ENCODE results near the gene PHACTR3. TPM values are rescaled to one million over a fixed set of nuclear protein-coding genes. Genes with fewer than 3 reads are reported as not detected.

Gene PHACTR3
- polyA plus RNA-seq, 1 experiment = not detected

DNA sequence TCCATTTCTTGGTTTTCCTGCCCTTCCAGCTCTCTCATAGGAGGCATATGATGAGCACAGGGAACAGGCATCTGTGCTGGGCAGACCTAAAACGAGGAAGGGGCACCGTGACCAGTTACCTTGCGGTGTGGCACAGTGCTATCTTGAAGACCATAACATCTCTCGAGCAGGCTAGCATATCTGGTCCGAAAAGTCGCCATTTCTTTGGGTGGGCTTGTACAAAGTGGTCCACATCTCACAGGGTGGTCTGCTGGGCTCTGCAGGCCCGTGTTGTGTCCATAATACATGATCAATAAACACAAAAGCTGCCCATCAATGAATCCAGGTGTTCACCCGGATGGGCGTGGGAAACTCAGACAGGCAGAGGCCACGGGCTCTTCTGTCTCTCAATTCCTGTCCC, 115.7 kb downstream of the PHACTR3 start:
- Histone ChIP-seq H3K9me3 (ENCODE audit: control insufficient read depth, insufficient read depth, low read length) (peaks cover 39% of the 10 kb centered on the region), H3K27me3 (ENCODE audit: control insufficient read depth, insufficient read depth, low read length) (no peaks in the 10 kb centered on the region), H3K27ac (ENCODE audit: low read depth, low read length) (no peak overlapping the region), H3K4me3 (ENCODE audit: low read depth, low read length) (no peak overlapping the region)
- TF ChIP-seq, protein P1, sequence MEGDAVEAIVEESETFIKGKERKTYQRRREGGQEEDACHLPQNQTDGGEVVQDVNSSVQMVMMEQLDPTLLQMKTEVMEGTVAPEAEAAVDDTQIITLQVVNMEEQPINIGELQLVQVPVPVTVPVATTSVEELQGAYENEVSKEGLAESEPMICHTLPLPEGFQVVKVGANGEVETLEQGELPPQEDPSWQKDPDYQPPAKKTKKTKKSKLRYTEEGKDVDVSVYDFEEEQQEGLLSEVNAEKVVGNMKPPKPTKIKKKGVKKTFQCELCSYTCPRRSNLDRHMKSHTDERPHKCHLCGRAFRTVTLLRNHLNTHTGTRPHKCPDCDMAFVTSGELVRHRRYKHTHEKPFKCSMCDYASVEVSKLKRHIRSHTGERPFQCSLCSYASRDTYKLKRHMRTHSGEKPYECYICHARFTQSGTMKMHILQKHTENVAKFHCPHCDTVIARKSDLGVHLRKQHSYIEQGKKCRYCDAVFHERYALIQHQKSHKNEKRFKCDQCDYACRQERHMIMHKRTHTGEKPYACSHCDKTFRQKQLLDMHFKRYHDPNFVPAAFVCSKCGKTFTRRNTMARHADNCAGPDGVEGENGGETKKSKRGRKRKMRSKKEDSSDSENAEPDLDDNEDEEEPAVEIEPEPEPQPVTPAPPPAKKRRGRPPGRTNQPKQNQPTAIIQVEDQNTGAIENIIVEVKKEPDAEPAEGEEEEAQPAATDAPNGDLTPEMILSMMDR (IDR thresholded peaks at IDR 0.05; ENCODE audit: low read depth, low read length) = no peak
- POLR2A ChIA-PET = no interaction called here
- CTCF ChIA-PET = no interaction called here
- no peak for DNase-seq (ENCODE audit: low read depth, low spot score)

DNA sequence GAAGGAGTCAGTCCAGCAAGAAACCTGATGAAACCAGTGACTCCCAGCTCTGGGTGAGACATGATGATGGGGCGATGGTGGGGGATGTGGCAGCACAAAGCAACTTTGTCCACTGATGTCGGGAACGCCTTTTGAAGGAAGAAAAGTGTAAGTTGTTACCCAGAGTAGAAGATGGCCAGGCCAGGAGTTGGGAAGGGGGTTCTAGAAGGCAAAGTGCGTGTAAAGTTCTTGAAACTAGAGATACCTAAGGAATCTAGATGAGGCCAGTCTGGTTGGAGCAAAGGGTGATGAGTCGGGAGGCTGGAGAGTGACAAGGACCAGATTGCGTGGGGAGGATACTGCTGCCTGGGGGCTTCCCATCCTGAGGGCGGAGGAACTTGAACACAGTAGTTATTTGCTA, 117.0 kb downstream of the PHACTR3 start:
- Histone ChIP-seq H3K27ac (ENCODE audit: low read depth, low read length) (no peak overlapping the region), H3K9me3 (ENCODE audit: control insufficient read depth, insufficient read depth, low read length) (peaks cover 51% of the 10 kb centered on the region), H3K4me3 (ENCODE audit: low read depth, low read length) (no peak overlapping the region), H3K27me3 (ENCODE audit: control insufficient read depth, insufficient read depth, low read length) (no peaks in the 10 kb centered on the region)
- CTCF ChIA-PET = no interaction called here
- no peak for DNase-seq (ENCODE audit: low read depth, low spot score)
- TF ChIP-seq, protein P1 (IDR thresholded peaks at IDR 0.05; ENCODE audit: low read depth, low read length) = no peak
- POLR2A ChIA-PET = no interaction called here

DNA sequence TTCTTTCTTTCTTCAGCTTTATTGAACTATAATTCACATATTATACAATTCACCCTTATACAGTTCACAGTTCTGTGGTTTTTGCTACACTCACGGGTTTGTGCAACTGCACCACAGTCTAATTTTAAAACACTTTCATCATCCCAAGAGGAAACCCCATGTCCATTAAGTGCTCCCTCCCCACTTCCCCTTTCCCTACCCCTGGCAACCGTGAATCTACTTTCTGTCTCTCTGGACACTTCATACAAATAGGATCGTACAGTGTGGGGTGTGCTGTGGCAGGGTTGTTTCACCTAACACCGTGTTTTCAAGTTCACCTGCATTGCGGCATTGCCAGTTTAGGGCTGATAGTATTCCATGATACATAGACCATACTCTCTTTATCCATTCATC, 118.8 kb downstream of the PHACTR3 start:
- Histone ChIP-seq H3K4me3 (ENCODE audit: low read depth, low read length) (no peak overlapping the region), H3K27ac (ENCODE audit: low read depth, low read length) (no peak overlapping the region), H3K9me3 (ENCODE audit: control insufficient read depth, insufficient read depth, low read length) (peaks cover 49% of the 10 kb centered on the region), H3K27me3 (ENCODE audit: control insufficient read depth, insufficient read depth, low read length) (no peaks in the 10 kb centered on the region)
- no peak for DNase-seq (ENCODE audit: low read depth, low spot score)
- TF ChIP-seq, protein P1 (IDR thresholded peaks at IDR 0.05; ENCODE audit: low read depth, low read length) = no peak
- ChIA-PET POLR2A (no interaction called here), CTCF (no interaction called here)

DNA sequence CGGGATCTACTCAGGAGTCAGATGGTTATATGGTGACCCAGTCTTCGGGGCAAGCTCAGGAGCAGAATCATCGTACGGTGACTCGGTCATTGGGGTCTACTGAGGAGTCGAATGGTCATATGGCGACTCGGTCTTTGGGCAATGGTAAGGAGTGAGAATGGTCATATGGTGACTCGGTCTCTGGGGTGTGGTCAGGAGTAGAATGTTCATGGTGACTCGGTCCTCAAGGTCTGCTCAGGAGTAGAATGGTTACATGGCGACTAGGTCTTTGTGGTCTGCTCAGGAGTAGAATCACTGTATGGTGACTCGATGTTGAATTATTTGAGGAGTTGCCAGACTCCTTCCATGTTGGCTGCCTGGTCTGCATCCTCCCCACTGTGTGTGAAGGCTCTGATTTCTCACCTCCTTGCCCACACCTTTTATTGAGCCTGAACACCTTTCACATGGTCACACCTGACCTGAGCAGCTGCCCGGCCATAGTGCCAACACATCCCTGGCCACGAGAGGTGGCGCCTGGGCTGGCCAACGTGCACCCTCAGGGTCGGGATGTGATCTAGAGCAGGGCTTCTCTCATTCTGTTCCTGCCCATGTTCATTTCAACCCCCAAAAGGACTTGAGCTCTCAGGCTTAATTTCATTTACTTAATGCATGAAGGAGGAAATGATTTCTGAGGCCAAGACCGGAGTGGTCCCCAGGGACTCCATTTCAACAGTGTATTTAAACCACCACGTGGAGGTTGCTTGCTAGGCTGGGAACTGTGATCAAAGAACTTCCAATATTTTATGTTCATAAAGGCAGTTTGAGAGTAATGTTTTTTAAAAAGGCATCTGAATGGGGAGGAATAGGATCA, 119.5 kb downstream of the PHACTR3 start:
- H3K27ac ChIP-seq (ENCODE audit: low read depth, low read length) = no peak overlapping the region
- no peak overlapping the region for H3K4me3 ChIP-seq (ENCODE audit: low read depth, low read length)
- ChIA-PET POLR2A (no interaction called here), CTCF (no interaction called here)
- no peak for DNase-seq (ENCODE audit: low read depth, low spot score)
- peaks cover 48% of the 10 kb centered on the region for H3K9me3 ChIP-seq (ENCODE audit: control insufficient read depth, insufficient read depth, low read length)
- H3K27me3 ChIP-seq (ENCODE audit: control insufficient read depth, insufficient read depth, low read length) = no peaks in the 10 kb centered on the region
- TF ChIP-seq, protein P1 (IDR thresholded peaks at IDR 0.05; ENCODE audit: low read depth, low read length) = no peak

DNA sequence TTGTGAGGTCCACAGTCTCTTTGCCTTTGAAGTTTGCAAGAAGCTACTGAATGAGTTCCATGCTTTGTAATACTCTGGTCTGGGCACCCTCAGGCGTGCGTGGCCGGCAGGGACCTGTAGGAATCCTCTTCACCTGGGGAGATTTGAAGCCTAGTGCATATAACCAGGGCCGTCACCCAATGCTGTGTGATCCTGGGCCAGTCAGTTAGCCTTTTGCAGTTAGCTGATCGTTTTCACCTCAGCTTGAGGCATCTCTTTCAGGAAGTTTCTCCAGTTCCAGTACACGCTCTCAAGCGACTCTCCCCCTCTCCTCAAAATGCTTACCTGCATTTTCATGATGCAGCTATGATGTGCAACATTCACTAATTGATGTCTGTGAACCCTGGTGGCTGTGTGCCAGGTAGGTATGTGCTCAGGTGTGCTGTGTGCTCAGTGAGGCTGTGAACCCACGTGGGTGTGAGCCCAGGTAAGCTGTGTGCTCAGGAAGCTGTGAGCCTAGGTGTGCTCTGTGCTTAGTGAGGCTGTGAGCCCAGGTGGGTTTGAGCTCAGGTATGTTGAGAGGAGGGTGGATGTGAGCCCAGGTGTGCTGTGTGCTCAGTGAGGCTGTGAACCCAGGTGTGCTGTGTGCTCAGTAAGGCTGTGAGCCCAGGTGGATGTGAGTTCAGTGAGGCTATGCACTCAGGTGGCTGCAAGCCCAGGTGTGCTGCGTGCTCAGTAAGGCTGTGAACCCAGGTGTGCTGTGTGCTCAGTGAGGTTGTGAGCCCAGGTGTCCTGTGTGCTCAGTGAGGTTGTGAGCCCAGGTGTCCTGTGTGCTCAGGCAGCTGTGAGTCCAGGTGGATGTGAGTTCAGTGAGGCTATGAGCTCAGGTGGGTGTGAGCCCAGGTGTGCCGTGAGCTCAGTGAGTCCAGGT, 120.4 kb downstream of the PHACTR3 start:
- H3K4me3 ChIP-seq (ENCODE audit: low read depth, low read length) = no peak overlapping the region
- H3K9me3 ChIP-seq (ENCODE audit: control insufficient read depth, insufficient read depth, low read length) = peaks cover 50% of the 10 kb centered on the region
- TF ChIP-seq, protein P1 (IDR thresholded peaks at IDR 0.05; ENCODE audit: low read depth, low read length) = no peak
- ChIA-PET POLR2A (no interaction called here), CTCF (no interaction called here)
- no peak overlapping the region for H3K27ac ChIP-seq (ENCODE audit: low read depth, low read length)
- H3K27me3 ChIP-seq (ENCODE audit: control insufficient read depth, insufficient read depth, low read length) = no peaks in the 10 kb centered on the region
- no peak for DNase-seq (ENCODE audit: low read depth, low spot score)

All from AG04450 (cell line).